Body of pancreas (tissue), 4 donors: ENCODE data around the gene COQ3. TPM values are rescaled to one million over a fixed set of nuclear protein-coding genes. Genes with fewer than 3 reads are reported as not detected.
A peak's percentile ranks its signal among the peaks of the same experiment; 100 is the strongest.

Experiments
- ATAC-seq: fragments of 150-250 bp; one replicate; pipeline ENCODE4 v1.9.1; 2016
- DNase-seq, 4 donors: peaks; one replicate each; pipeline ENCODE4 v3.0.0-alpha.2; 2019
- H3K27ac ChIP-seq, 4 donors: fragments of 200-600 bp; sonication (generic); 1 replicate in 3 of 4; 2 replicates in 1 of 4; pipeline versions ENCODE4 v1.5.1 to v1.6.1; 2016 to 2019; ENCODE audit warnings: mild to moderate bottlenecking in 1 of 4, mixed read lengths in 1 of 4, moderate library complexity in 1 of 4
- H3K27me3 ChIP-seq, 2 donors: fragments of 200-600 bp; sonication (generic); one replicate each; pipeline ENCODE4 v1.6.0; 2016; ENCODE audit warnings: mild to moderate bottlenecking in 1 of 2
- H3K36me3 ChIP-seq, 2 donors: fragments of 200-600 bp; sonication (generic); replicated peaks in 1 of 2; 2 replicates each; pipeline ENCODE4 v1.5.1; 2016; ENCODE audit warnings: low read depth in 2 of 2; ENCODE audit not compliant: insufficient read depth in 1 of 2
- H3K4me1 ChIP-seq: fragments of 200-600 bp; sonication (generic); one replicate; pipeline ENCODE4 v1.6.0; 2016
- H3K4me3 ChIP-seq, 2 donors: fragments of 200-600 bp; sonication (generic); 1 replicate in 1 of 2; 2 replicates in 1 of 2; pipeline ENCODE4 v1.5.1; 2016 to 2019
- H3K9me3 ChIP-seq, 3 donors: fragments of 200-600 bp; sonication (generic); 1 replicate in 2 of 3; 2 replicates in 1 of 3; pipeline ENCODE4 v1.5.1; 2016
- POLR2A ChIP-seq, 3 donors: fragments of 450-650 bp; IDR thresholded peaks; one replicate each; pipeline ENCODE4 v1.6.1; 2016; ENCODE audit warnings: antibody characterized with exemption in 3 of 3, mild to moderate bottlenecking in 2 of 3
- WGBS, 2 donors: methylation state at CpG; one replicate each; pipeline ENCODE4 v1.1.5; 2017; 5-methylcytosine and 5-hydroxymethylcytosine counted together
- intact Hi-C: fragments of 100-400 bp; cut with DNase I; formaldehyde crosslinking; loops from one replicate; pipeline ENCODE4 v1.15.1; 2023
- total RNA-seq, 2 donors: library from RNA; depleted of rRNA; stranded (reverse); fragments of >200 nt; gene quantifications; one replicate each; pipeline ENCODE4 v1.1.0, GENCODE V29; 2016
- TF ChIP-seq, protein P1 (sequence below), 7 experiments: fragments of 450-650 bp in 4 of 7; fragments of 200-600 bp in 3 of 7; sonication (generic) in 3 of 7; IDR thresholded peaks; one replicate each; pipeline ENCODE4 v1.5.1; 2016 to 2019; ENCODE audit warnings: antibody characterized with exemption in 7 of 7

The COQ3 gene
- total RNA-seq, 2 donors from 2014 or later, result 6.5 to 7.3 TPM

GRCh38 chr6:99330159-99330558 is 63.8 kb downstream of the COQ3 start:
- Histone ChIP-seq H3K36me3 (no peaks in the 10 kb centered on the region), H3K9me3 (no peaks in the 10 kb centered on the region), H3K27ac (no peak overlapping the region), H3K4me3 (no peak overlapping the region), H3K27me3 (no peaks in the 10 kb centered on the region), H3K4me1 (no peaks in the 10 kb centered on the region)
- 0 to 3% methylated on average over 2 of the region's 2 CpGs for WGBS, 2 donors
- ATAC-seq (peak; percentile 68), DNase-seq (peak; percentile 51 to 69 (median 59))
- intact Hi-C loops, result no loop called here
- TF ChIP-seq, protein P1, sequence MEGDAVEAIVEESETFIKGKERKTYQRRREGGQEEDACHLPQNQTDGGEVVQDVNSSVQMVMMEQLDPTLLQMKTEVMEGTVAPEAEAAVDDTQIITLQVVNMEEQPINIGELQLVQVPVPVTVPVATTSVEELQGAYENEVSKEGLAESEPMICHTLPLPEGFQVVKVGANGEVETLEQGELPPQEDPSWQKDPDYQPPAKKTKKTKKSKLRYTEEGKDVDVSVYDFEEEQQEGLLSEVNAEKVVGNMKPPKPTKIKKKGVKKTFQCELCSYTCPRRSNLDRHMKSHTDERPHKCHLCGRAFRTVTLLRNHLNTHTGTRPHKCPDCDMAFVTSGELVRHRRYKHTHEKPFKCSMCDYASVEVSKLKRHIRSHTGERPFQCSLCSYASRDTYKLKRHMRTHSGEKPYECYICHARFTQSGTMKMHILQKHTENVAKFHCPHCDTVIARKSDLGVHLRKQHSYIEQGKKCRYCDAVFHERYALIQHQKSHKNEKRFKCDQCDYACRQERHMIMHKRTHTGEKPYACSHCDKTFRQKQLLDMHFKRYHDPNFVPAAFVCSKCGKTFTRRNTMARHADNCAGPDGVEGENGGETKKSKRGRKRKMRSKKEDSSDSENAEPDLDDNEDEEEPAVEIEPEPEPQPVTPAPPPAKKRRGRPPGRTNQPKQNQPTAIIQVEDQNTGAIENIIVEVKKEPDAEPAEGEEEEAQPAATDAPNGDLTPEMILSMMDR (IDR thresholded peaks at IDR 0.05), result peak; percentile 43 to 67 (median 58)
- no peak for TF ChIP-seq POLR2A (IDR thresholded peaks at IDR 0.05)

DNA sequence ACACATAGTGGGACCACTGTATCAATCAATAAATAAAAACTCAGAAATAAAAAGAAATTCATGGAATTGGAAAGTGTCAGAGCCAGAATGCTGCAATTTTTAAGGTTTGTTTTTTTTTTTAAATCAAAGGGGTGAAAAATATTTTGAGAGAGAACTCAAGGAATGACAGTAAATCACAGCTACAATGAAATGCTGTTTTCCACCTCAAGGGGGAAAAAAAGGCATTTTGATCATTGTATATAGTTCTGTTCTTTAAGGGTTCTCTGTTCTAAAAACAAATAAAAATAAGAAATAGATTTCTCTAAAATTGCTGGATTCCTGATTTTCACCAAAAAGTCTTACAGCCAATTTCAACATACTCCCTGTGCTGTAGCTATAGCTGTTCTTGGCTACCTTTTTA is 69.0 kb downstream of the COQ3 start:
- no peak for TF ChIP-seq POLR2A (IDR thresholded peaks at IDR 0.05)
- TF ChIP-seq, protein P1 (IDR thresholded peaks at IDR 0.05), result no peak
- Histone ChIP-seq H3K27ac (no peak overlapping the region), H3K9me3 (no peaks in the 10 kb centered on the region), H3K4me3 (no peak overlapping the region), H3K4me1 (no peaks in the 10 kb centered on the region), H3K27me3 (no peaks in the 10 kb centered on the region), H3K36me3 (no peaks in the 10 kb centered on the region)
- DNase-seq (no peak), ATAC-seq (no peak)
- intact Hi-C loops, result no loop called here

Other genes starting within 250 kb of the COQ3 start
- gene FAXC, start 44.5 kb downstream of the COQ3 start, total RNA-seq, result 1 to 10 TPM in 1 of 2 donors, under 1 TPM in 1; 0.33 to 1.0 TPM
- gene PNISR, start 31.1 kb upstream of the COQ3 start, total RNA-seq, result 100 to 1,000 TPM in 1 of 2 donors, 10 to 100 TPM in 1; 97.8 to 107 TPM
- 10 to 100 TPM; 11.9 to 17.1 TPM for gene USP45, start 121.2 kb upstream of the COQ3 start, total RNA-seq
- gene CCNC, start 174.5 kb upstream of the COQ3 start, total RNA-seq, result 10 to 100 TPM; 56.3 to 70.5 TPM
- not detected for gene PRDM13, start 212.6 kb upstream of the COQ3 start, total RNA-seq